GM19239 (cell line): ENCODE measurements around the gene HOXC11.

ENCODE experiments used
- DNase-seq: peaks from one replicate; pipeline ENCODE4 v3.0.0; 2011; ENCODE audit warnings: low spot score; ENCODE audit not compliant: insufficient read length
- FAIRE-seq: peaks from 2 replicates; lab custom pipeline; 2011; peaks lifted over from hg19 to GRCh38; lab: Jason Lieb, UNC

Gene HOXC11

GRCh38 chr12:53983568-53983949 lies 10.6 kb downstream of the HOXC11 start:
- DNase-seq (no peak), FAIRE-seq (no peak)

- DNase-seq (no peak), FAIRE-seq (no peak)
These were observed 11.1 kb downstream of the HOXC11 start for GRCh38 chr12:53983950-53984572.

- peak; percentile 70 for DNase-seq
- FAIRE-seq = peak; percentile 73
These were observed 12.2 kb downstream of the HOXC11 start, which contains the start of gene HOXC10 for GRCh38 chr12:53984901-53985691. HOXC10 (plus strand) TSS chr12:53985146; CDS start chr12:53985260, 114 bp downstream.

- no peak for FAIRE-seq
These were observed 12.7 kb downstream of the HOXC11 start for GRCh38 chr12:53985692-53985993.

GRCh38 chr12:53985994-53986685 lies 13.2 kb downstream of the HOXC11 start:
- no peak for FAIRE-seq
- DNase-seq = no peak

More at GRCh38 chr12:53985692-53985993, 12.7 kb downstream of the HOXC11 start:
- DNase-seq = no peak

- no peak for DNase-seq
- FAIRE-seq = no peak
These were observed 14.0 kb downstream of the HOXC11 start for GRCh38 chr12:53986686-53987483.

- no peak for FAIRE-seq
- no peak for DNase-seq
These were observed 14.9 kb downstream of the HOXC11 start for GRCh38 chr12:53987787-53988230.

GRCh38 chr12:53988541-53989226 lies 15.8 kb downstream of the HOXC11 start:
- FAIRE-seq (no peak), DNase-seq (no peak)

- FAIRE-seq = peak; percentile 80
- DNase-seq = no peak
These were observed 16.5 kb downstream of the HOXC11 start for GRCh38 chr12:53989227-53990113.

- no peak for FAIRE-seq
- DNase-seq = no peak
These were observed 17.6 kb downstream of the HOXC11 start for GRCh38 chr12:53990311-53991076.

GRCh38 chr12:53991077-53991460 lies 18.1 kb downstream of the HOXC11 start:
- FAIRE-seq (no peak), DNase-seq (no peak)

GRCh38 chr12:53992377-53992889 lies 19.5 kb downstream of the HOXC11 start:
- no peak for FAIRE-seq

GRCh38 chr12:53993162-53994008 lies 20.5 kb downstream of the HOXC11 start:
- FAIRE-seq (no peak), DNase-seq (no peak)

More at GRCh38 chr12:53992377-53992889, 19.5 kb downstream of the HOXC11 start:
- DNase-seq = no peak

GRCh38 chr12:53994009-53994263 lies 21.0 kb downstream of the HOXC11 start:
- DNase-seq = no peak
- no peak for FAIRE-seq

GRCh38 chr12:53994264-53995001 lies 21.5 kb downstream of the HOXC11 start:
- DNase-seq (no peak), FAIRE-seq (no peak)

GRCh38 chr12:53995002-53995377 lies 22.1 kb downstream of the HOXC11 start:
- DNase-seq (no peak), FAIRE-seq (no peak)
